NCI-H187 treated with DMSO at 0.1 percent for 48 hours (cell line): ENCODE results near the gene ALPL.
"Not testable (repeated sequence)": the region's sequence is repeated elsewhere in the genome, so short reads cannot be mapped to it uniquely, and the experiment has no call there.

Experiments
- DNase-seq: peaks from one replicate; lab custom pipeline; 2025; lab: John Stamatoyannopoulos, UW

The ALPL gene

DNA sequence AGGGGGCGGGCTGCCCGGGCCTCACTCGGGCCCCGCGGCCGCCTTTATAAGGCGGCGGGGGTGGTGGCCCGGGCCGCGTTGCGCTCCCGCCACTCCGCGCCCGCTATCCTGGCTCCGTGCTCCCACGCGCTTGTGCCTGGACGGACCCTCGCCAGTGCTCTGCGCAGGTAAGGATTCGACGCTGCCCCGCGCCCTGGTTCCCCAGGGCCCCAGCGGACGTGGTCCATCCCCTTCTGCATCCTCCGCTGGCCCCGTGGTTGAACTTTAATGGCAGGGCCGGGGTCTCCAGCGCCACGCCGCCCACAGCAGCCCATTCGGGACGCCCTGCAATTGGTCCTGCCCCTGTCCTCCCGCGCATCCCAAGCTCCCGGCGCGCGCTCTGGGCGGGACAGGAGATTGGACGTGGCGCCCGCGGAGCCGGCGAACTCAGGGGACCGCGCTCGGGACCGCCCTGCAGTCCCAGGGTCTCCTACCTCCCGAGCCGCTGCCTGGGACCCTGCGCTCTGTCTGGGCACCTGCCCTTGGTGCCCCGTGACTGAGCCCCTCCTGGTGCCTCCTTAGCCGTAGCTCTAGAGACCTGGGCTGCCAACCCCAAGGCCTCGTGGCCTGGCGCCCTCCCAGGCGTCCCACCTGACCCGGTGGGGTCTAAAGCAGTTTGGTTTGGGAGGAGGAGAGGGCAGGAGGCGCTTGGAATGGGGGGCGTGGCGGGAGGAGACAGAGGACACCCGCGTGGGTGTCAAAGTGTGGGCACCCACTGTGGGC, at the start of gene ALPL:
Gene ALPL (plus strand): TSS at position 73 of the 762 bp plus-strand sequence. CDS start 44,659 bp downstream, outside the sequence.
- no peak for DNase-seq

DNA sequence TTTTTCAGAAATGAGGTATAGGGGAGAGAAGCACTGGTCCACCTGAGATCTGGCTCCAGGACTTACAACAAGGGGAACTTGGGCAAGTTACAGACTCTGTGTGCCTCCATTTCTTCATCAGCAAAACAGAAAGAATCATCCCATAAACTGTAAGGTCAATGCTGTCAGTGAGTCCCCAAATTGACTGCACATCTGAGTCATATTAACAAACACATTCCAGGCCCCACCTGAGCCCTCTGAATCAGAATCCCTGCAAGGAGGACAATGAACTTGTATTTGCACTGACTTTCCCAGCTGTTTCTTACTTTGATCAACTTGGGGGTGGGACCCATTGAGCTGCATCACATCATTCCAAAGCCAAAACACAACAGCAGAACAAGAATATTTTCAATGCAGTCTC, 44.1 kb upstream of the ALPL start:
- DNase-seq: not testable (repeated sequence)

DNA sequence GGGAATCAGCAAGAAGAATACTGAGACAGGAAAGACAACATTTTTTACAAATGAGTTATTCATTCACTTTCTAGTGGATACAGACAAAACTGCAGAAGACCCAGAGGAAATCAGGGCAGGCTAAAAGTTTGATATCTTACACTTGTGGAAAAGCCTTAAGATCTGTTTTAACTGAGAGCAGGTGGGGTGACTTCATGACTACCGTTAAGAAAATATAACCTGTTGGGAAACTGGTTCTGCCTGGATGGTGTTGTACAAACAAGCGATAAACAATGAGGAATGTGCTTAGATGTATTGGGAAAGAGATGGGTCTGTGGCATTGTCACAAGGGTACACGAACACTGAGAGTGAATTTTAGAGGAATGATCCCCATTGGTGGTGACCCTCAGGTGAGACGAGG, 41.3 kb upstream of the ALPL start:
- DNase-seq: not testable (repeated sequence)

DNA sequence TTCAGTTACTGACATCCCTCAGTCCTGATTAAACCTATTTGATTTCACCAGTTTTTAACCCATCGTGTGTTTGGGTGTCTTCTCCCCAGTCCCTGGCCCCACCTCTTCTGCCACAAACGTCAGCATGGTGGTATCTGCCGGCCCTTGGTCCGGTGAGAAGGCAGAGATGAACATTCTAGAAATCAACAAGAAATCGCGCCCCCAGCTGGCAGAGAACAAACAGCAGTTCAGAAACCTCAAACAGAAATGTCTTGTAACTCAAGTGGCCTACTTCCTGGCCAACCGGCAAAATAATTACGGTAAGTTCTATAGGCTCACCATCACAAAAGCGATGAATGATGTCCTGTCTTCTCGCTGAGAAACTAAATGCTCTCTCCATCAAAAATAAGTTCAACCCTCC, 40.6 kb upstream of the ALPL start:
- DNase-seq: no peak

DNA sequence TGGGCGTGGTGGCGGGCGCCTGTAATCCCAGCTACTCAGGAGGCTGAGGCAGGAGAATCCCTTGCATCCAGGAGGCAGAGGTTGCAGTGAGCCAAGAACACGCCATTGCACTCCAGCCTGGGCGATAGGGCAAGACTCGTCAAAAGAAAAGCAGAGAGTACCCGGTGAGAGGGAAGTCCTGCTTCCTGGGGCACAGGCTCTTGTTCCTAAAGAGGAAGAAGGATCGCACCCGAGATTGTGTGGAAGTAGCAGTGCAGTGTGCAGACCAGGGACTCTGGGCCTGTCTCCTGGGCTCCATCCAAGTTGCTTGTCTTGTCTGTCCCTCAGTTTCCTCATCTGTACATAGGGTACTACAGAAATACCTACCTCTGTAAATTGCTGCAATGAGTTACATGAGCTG, 39.6 kb upstream of the ALPL start:
- no peak for DNase-seq

DNA sequence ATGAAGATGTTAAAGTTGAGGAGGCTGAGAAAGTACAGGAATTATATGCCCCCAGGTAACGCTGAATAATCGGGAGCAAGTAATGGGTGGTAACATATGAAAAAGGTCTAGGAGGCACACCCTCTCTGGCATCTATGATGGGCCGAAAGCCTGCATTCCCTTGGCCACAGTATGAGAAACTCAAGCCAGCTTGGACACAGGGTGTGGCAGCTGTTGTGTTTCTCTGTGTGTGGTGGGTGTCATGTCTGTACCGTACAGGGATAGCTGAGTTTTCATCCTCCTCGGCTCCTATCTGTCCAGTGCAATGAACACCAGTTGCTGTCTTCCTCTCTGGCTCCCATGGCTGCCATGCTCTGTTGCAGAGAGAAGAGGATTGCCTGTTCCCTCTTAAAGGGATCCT, 36.4 kb upstream of the ALPL start:
- DNase-seq: no peak

DNA sequence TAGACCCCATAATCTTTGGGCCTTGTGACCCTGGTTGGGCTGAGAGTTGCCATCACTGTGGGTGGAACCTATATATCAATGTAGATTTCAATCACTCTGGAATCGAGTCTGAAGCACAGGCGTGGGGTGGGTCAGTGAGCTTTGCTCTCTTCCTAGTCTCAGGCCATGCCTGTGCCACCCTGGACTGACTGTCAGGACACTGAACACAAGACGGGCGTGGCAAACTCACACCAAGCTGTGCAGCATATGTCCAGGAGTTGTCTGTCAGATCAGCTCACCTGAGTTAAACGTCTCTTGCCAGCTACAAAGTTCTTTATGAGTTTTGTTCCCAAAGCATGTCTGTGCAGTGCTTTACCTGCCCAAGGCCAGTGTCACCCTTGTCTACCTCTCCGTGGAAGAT, 30.9 kb upstream of the ALPL start:
- DNase-seq: no peak

DNA sequence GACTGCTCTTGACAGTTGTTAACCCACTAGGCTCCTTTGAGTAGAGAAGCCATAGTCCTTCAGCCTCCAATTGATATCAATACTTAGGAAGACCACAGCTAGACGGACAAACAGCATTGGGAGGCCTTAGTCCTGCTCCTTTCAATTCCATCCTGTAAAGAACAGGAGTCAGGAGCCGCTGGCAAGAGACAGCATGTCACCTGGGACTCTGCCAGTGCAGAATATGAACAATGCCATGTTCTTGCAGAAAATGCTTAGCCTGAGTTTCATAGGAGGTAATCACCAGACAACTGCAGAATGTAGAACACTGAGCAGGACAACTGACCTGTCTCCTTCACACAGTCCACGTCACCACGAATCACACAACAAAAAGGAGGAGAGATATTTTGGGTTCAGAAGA, 25.3 kb upstream of the ALPL start:
- not testable (repeated sequence) for DNase-seq

DNA sequence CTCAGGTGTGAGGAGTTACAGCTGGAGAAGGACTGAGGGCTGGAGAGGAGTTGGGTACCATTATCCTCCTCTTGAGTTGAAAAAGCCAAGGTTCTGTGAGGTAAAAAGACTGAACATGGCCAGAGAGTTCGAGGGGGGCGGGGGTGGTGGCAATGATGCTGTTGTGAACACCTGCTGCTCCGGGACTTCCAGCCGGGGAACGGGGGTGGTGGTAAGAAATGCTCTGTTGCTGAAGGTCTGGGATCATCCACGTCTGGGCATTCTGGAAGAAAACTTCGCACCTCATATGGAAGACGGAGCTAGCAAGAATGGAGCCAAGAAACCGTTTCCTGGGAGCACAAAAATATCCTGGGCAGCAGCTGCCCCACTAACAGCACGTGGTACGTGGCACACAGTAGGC, 20.1 kb upstream of the ALPL start:
- DNase-seq: no peak

DNA sequence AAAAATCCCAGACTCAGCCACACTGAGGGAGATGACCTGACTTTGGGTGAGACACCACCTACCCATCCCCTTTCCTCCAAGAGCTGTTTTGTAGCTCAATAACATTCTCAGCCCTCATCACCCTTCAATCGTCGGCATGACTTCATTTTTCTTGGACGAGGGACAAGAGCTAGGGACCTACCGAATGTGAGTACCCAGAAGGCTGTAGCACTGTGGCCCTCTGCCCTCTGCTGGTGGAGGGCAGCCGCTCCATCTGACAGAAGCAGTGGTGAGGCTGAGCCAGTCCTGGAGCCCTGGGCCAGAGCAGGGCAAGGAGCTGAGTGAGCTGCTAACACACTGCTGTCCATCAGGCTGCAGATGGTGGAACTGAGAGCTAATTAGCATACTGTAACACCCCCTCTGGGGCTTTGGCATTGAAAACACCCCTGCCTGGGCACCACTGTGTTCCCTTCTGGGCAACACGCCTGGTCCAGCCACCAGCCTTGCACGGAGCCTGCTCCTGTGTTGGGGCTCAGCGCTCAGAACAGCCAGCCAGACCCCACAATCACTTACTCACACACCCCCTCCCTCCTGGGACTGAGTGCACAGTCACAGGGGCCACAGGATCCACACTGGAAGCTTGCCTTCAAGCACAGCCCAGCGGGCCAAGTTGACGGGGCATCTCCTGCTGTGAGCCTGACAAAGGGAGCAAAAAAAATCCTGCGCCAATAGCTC, 18.3 kb upstream of the ALPL start:
- no peak for DNase-seq

DNA sequence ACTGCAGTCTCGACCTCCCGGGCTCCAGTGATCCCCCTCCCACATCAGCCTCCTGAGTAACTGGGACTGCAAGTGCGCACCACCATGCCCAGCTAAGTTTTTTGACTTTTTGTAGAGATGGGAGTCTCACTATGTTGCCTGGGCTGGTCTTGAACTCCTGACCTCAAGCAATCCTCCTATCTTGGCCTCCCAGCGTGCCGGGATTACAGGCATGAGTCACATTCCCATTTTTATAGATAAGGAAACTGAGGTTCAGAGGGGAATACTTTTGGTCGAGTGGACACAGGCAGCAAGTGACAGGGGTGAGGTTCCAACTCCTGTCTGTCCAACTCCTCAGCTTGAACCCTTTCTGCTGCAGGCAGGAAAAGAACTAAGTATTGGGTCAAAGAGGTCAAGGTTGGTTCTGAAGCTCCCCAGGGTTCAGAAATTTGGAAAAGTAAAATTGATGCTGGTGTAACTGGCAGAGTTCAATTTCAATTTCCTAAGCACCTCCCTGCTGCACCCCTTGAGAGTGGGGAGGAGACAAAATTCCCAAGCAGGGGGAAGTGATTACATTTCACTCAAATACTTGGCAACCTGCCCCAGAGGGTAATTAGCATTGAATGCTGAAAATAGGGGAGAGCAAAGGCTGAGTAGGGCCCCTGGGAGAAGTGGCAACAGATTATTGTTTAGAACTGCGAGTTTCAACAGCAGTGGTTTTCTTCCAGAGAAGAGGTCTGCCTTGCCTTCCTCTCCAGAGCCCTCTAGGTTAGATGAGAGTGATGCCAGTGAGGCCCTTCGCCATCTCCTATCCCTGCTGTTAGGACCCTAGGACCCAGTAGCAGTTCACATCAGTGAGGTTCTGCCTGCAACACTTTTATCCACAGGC, 17.5 kb upstream of the ALPL start:
- no peak for DNase-seq

DNA sequence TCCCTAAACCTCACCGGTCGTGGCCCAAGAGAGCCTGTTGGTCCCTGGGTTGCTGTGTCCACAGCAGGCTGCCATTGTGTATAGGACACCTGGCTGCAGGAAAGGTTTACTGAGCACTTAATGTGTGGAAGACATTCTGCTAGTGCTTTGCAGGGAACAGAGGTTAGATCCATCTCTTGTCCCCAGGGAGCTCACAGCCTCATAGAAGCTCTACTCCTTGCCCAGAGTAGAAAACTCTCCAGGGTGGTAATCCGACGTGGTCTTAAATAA, 16.9 kb upstream of the ALPL start:
- no peak for DNase-seq

DNA sequence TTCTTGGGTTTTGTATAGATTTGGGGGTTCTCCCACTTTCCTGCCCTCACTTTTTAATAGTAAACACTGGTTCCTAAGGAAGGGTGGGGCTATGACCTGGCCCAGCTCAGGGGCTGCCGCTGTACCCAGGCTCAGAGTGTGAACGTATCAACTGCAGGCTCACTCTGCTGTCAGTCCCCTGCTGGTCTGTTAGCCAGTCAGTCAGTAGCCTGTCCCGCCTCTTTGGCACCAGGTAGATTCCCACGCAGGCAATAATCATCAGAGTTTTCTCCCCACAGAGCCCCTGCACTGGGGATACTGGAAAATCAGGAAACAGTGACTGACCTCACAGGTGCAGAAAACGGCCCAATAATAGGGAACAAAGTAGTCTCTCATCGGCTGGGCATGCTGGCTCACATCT, 15.0 kb upstream of the ALPL start:
- DNase-seq: no peak

DNA sequence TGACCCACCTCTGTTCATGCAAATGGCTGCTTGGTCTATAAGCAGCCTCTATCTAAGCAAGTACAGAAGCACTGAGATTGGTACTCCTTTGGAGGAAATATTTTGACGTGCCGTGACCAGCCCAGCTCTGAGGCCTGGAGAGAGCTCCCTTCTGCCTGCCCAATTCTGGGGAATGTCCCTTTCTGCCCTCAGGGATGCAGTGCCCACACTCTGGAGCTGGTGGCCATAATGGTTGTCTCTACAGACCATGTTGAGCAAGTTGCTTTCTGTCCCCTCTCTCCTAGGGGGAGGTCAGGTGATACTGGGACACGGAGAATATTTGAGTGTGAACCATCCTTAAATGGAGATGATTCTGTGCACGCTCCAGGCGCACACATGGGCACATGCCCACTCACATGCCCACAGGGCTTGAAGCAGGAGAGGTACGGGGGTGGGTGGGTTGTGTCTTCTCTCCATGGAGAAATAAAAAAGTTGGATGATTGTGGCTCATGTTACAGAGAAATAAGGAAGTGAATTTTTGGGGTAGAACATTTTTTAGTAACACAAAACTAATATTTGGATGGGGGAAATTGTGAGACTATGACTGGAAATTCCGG, 13.9 kb upstream of the ALPL start:
- no peak for DNase-seq

DNA sequence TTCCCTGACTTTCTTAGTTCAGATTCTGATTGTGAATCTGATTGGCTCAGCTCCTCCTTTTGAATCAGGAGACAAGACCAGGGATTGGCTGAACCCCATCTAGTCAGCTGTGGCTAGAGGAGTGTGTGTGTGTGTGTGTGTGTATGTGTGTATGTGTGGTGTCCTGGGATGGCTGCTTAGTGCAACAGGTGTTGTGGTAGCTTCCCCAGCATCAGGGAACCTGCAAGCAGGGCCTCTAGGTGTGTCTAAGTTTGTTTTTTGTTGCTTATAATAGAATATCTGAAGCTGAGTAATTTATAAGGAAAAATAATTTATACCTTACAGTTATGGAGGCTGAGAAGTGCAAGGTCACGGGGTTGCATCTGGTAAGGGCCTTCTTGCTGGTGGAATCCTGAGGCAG, 13.2 kb upstream of the ALPL start:
- no peak for DNase-seq

DNA sequence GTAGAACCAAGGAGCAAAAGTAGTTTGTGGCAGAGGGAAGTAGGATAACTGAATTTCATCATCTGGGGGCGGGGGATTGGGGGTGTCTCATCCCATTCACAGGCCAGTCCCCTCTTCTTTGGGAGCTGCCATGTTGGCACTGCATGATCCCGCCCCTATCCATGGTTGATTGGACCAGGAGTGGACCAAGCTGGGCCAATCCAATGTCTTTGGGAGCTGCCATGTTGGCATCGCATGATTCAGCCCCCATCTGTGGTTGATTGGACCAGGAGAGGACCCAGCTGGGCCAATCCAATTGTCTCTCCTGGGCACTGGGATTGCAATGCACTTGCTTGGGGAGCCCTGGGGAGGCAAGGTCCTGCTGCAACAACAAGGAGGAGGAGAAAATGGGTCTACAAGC, 12.3 kb upstream of the ALPL start:
- no peak for DNase-seq

DNA sequence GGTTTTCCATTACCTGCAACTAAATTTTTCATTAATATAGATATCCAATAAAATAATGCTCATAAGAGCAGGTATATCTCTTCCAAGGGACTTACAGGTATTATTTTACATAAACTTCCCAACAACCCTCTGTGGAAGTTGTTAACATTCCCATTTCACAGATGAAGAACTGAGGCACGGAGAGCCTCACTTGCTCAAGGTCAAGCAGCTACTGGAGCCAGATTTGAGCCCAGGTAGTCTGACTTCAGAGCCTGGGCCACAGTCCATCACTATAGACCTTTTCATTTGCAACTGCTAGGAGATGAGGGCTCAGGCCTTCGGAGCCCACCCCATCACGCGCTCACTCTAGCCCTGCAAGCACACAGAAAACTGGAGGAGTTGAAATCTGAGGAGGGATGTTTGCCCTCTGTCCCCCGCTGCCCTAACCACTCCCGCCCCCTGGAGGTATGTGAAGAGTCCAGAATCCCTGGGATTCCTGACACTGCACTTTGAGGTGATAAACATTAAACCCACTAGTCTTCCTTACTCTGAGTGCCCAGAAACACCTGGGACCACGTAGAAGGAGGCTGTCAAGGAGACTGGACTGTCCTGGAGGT, 11.7 kb upstream of the ALPL start:
- no peak for DNase-seq

DNA sequence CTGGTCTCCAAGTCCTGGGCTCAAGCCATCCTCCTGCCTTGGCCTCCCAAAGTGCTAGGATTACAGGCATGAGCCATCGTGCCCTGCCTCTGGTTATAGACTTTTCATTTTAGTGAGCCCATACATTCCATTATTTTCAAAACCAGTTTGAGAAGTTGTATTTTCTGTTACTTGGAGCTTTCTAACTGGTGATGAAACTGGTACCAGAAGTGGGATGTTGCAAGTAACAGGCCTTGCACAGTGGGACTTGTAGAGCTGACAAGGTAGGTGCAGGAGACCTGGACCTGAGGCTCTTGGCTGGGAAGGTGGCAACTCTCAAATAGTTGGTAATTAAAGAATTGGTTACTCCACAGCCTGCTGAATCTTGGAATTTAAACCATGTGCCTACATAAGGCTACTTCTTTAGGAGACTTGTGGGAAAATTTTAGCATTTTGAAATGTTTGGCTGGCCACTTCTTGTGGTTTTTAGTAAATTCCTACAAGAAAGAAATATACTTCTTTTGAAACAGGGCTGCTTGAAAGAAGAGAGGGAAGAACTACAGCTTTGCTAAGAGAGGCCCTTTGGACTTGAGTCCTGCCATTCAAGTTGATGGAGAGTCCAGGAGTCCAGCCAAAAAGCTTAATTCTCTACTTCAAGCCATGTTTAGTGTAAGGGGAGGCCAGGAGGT, 9.8 kb upstream of the ALPL start:
- DNase-seq: no peak

DNA sequence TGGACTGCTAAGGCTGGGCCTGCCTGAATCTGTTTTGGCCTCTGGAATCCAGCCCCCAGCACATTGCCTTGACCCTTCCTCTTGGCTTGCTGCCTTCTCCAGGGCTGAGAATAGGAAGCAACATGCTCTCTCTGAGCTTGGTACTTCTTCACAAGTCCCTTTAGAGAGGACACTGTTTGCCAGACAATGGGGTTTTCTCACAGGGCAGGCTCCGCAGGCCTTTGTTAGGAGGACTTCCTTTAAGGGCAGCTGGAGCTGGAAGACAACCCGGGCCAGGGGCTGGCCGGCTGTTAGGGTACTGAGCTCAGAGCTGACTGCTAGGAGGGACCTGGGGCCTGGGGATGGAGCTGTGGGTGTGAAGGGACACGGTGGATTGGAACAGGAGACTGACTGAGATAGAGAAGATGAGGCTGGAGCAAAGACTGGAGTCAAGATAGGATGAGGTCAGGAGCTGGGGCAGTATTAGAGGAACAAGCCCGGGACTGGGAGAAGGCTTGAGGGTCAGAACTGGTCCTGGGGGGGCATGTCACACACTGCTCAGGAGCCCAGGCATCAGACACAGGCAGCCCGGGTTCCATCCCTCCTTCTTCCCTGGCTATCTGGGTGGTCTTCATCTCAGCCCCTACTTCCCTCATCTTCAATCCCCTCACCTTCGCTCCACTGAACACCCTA, 5.4 kb upstream of the ALPL start:
- DNase-seq: no peak

DNA sequence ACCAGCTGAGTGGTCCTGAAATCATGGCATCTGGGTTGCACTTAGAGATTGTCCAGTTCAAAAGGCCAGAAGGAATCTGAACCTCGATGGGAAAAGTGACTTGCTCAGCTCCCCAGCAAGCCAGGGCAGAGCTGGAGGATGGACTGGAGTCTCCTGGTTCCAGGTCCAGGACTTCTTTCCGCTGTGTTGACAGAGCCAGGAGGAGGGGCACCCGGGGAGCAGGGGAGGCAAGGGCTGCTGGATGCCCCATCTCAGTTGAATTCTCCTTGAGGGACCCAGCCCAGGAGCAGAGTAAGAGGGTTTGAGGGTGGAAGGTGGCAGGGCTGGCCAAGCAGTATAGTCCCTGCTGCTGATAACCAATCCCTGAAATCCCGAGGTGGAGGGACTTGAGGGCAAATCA, 2.4 kb upstream of the ALPL start:
- DNase-seq: no peak
